Measurements from ENCODE around the gene DIP2C.
"Not testable (repeated sequence)": the region's sequence is repeated elsewhere in the genome, so short reads cannot be mapped to it uniquely, and the experiment has no call there.

DIP2C gene

GRCh38 chr10:349081-349480 lies 340.4 kb downstream of the DIP2C start:
- Histone ChIP-seq H3K36me3 (peaks cover 45 to 70% (median 69%) of the 10 kb centered on the region in 3 donors), H3K9me3 (no peaks in the 10 kb centered on the region), H3K27ac (no peak overlapping the region), H3K27me3 (no peaks in the 10 kb centered on the region), H3K4me3 (no peak overlapping the region), H3K4me1 (no peaks in the 10 kb centered on the region)
- intact Hi-C loops (cut with DNase I; ENCODE audit: low total_unique reads), result no loop called here
- peak in 1 of 2 donors; percentile 63 for DNase-seq
- TF ChIP-seq CTCF (IDR thresholded peaks at IDR 0.05), result no peak

GRCh38 chr10:348456-348855 lies 341.0 kb downstream of the DIP2C start:
- no peak for TF ChIP-seq CTCF (IDR thresholded peaks at IDR 0.05)
- intact Hi-C loops (cut with DNase I; ENCODE audit: low total_unique reads), result no loop called here
- no peak overlapping the region for H3K27ac ChIP-seq
- H3K4me1 ChIP-seq, result no peaks in the 10 kb centered on the region
- DNase-seq, result peak in 1 of 2 donors; percentile 46
- peaks cover 49 to 70% (median 69%) of the 10 kb centered on the region in 3 donors for H3K36me3 ChIP-seq
- no peaks in the 10 kb centered on the region for H3K27me3 ChIP-seq
- H3K9me3 ChIP-seq, result no peaks in the 10 kb centered on the region
- no peak overlapping the region for H3K4me3 ChIP-seq

GRCh38 chr10:347774-348173 lies 341.7 kb downstream of the DIP2C start:
- H3K36me3 ChIP-seq, result peaks cover 52 to 70% (median 69%) of the 10 kb centered on the region in 3 donors
- DNase-seq, result peak in 1 of 2 donors; percentile 19
- H3K27ac ChIP-seq; H3K27me3 ChIP-seq; intact Hi-C loops (cut with DNase I; ENCODE audit: low total_unique reads); H3K4me1 ChIP-seq; H3K4me3 ChIP-seq; H3K9me3 ChIP-seq: not testable (repeated sequence)

- H3K27ac ChIP-seq; H3K4me3 ChIP-seq; H3K4me1 ChIP-seq; intact Hi-C loops (cut with DNase I; ENCODE audit: low total_unique reads); H3K9me3 ChIP-seq; H3K27me3 ChIP-seq: not testable (repeated sequence)
- H3K36me3 ChIP-seq, result peaks cover 47 to 70% (median 69%) of the 10 kb centered on the region in 3 donors
- DNase-seq, result peak in 1 of 2 donors; percentile 31
These were observed 342.3 kb downstream of the DIP2C start for GRCh38 chr10:347190-347589.

- H3K4me3 ChIP-seq, result no peak overlapping the region
- H3K27ac ChIP-seq, result no peak overlapping the region
- H3K4me1 ChIP-seq, result peaks cover 0 to 2% (median under 1%) of the 10 kb centered on the region in 4 donors
- no peak for TF ChIP-seq CTCF (IDR thresholded peaks at IDR 0.05)
- intact Hi-C loops (cut with DNase I; ENCODE audit: low total_unique reads), result no loop called here
- H3K27me3 ChIP-seq, result no peaks in the 10 kb centered on the region
- no peak for DNase-seq
- peaks cover 55 to 75% (median 66%) of the 10 kb centered on the region in 3 donors for H3K36me3 ChIP-seq
- H3K9me3 ChIP-seq, result no peaks in the 10 kb centered on the region
These were observed 344.8 kb downstream of the DIP2C start for GRCh38 chr10:344582-345200.

GRCh38 chr10:343231-344220 lies 345.9 kb downstream of the DIP2C start:
- DNase-seq, result no peak
- H3K36me3 ChIP-seq, result peaks cover 45 to 76% (median 54%) of the 10 kb centered on the region in 3 donors
- no peak for TF ChIP-seq CTCF (IDR thresholded peaks at IDR 0.05)
- H3K27ac ChIP-seq, result no peak overlapping the region
- peaks cover 0 to 14% (median 11%) of the 10 kb centered on the region in 4 donors for H3K4me1 ChIP-seq
- no peaks in the 10 kb centered on the region for H3K9me3 ChIP-seq
- H3K4me3 ChIP-seq, result no peak overlapping the region
- no peaks in the 10 kb centered on the region for H3K27me3 ChIP-seq
- intact Hi-C loops (cut with DNase I; ENCODE audit: low total_unique reads), result no loop called here
